Breast epithelium (tissue), 3 donors: ENCODE results near the gene MGAT4C.

Experiments
- CTCF ChIP-seq, 3 donors: fragments of 450-650 bp; IDR thresholded peaks; one replicate each; pipeline ENCODE4 v1.5.1; 2016 to 2017; ENCODE audit warnings: antibody characterized with exemption in 3 of 3, mild to moderate bottlenecking in 3 of 3, moderate library complexity in 3 of 3
- POLR2A ChIP-seq: fragments of 450-650 bp; IDR thresholded peaks from one replicate; pipeline ENCODE4 v1.6.1; 2016; ENCODE audit warnings: antibody characterized with exemption, mild to moderate bottlenecking, moderate library complexity
- POLR2AphosphoS5 ChIP-seq, 3 donors: sonication (generic); formaldehyde crosslinking; IDR thresholded peaks; one replicate each; pipeline ENCODE4 v1.6.1; 2017; ENCODE audit warnings: antibody characterized with exemption in 3 of 3

DNA sequence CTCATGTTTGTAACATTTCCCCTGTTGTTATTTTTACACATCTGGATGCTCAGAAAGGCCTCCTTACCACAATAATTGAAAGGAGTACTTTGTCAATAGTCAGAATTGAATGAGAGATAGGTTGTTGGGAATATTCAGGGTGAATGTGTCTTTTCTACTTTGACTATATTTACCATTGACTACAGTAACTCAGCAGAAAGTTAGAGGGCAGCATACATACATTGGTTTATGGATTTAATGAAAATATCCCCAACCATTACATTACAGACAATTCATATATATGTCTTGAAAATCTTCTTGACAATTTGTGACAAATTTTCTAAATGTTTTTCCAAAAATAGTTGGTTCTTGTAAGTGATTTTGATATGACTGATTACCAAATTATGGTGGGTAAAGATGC, 284.4 kb downstream of the MGAT4C start:
- TF ChIP-seq CTCF (IDR thresholded peaks at IDR 0.05) (no peak), POLR2A (no peak), POLR2AphosphoS5 (IDR thresholded peaks at IDR 0.05) (no peak)
